HG03571 (cell line): ENCODE results near the gene MNAT1.
"Not testable (repeated sequence)": the region's sequence is repeated elsewhere in the genome, so short reads cannot be mapped to it uniquely, and the experiment has no call there.

Source experiments
- ATAC-seq: cut with Tn5 transposase; IDR thresholded peaks from one replicate; pipeline ENCODE4 v1.9.1; 2021; ENCODE audit not compliant: unreplicated experiment

MNAT1 gene

GRCh38 chr14:60736494-60736893, 1.9 kb downstream of the MNAT1 start:
- no peak for ATAC-seq

- ATAC-seq: no peak
These were observed 4.4 kb downstream of the MNAT1 start for GRCh38 chr14:60738843-60739508.

GRCh38 chr14:60744566-60744965, 10.0 kb downstream of the MNAT1 start:
- no peak for ATAC-seq

- ATAC-seq: peak; percentile 98
These were observed 18.9 kb downstream of the MNAT1 start for GRCh38 chr14:60753264-60754119.

- ATAC-seq: no peak
These were observed 22.3 kb downstream of the MNAT1 start for GRCh38 chr14:60756847-60757246.

- no peak for ATAC-seq
These were observed 23.0 kb downstream of the MNAT1 start for GRCh38 chr14:60757567-60758002.

GRCh38 chr14:60758885-60759284, 24.3 kb downstream of the MNAT1 start:
- no peak for ATAC-seq

GRCh38 chr14:60760209-60760608, 25.6 kb downstream of the MNAT1 start:
- ATAC-seq: no peak

- ATAC-seq: no peak
These were observed 26.2 kb downstream of the MNAT1 start for GRCh38 chr14:60760644-60761364.

- no peak for ATAC-seq
These were observed 34.0 kb downstream of the MNAT1 start for GRCh38 chr14:60768602-60769001.

GRCh38 chr14:60771117-60771516, 36.6 kb downstream of the MNAT1 start:
- no peak for ATAC-seq

- no peak for ATAC-seq
These were observed 39.0 kb downstream of the MNAT1 start for GRCh38 chr14:60773558-60773957.

GRCh38 chr14:60775296-60775695, 40.7 kb downstream of the MNAT1 start:
- no peak for ATAC-seq

GRCh38 chr14:60777856-60778578, 43.5 kb downstream of the MNAT1 start:
- no peak for ATAC-seq

GRCh38 chr14:60779745-60780514, 45.4 kb downstream of the MNAT1 start:
- ATAC-seq: not testable (repeated sequence)

- not testable (repeated sequence) for ATAC-seq
These were observed 46.0 kb downstream of the MNAT1 start for GRCh38 chr14:60780558-60780957.

- ATAC-seq: no peak
These were observed 52.3 kb downstream of the MNAT1 start for GRCh38 chr14:60786905-60787304.

- no peak for ATAC-seq
These were observed 55.1 kb downstream of the MNAT1 start for GRCh38 chr14:60789656-60790055.

GRCh38 chr14:60790850-60791249, 56.3 kb downstream of the MNAT1 start:
- ATAC-seq: no peak

- ATAC-seq: no peak
These were observed 61.9 kb downstream of the MNAT1 start for GRCh38 chr14:60796434-60796833.
